GM18508 (cell line): ENCODE measurements around the gene C3orf18.

Experiments used
- ATAC-seq: cut with Tn5 transposase; IDR thresholded peaks from one replicate; pipeline ENCODE4 v1.9.1; 2021; ENCODE audit warnings: moderate number of reproducible peaks; ENCODE audit not compliant: insufficient read depth, unreplicated experiment

The C3orf18 gene

DNA sequence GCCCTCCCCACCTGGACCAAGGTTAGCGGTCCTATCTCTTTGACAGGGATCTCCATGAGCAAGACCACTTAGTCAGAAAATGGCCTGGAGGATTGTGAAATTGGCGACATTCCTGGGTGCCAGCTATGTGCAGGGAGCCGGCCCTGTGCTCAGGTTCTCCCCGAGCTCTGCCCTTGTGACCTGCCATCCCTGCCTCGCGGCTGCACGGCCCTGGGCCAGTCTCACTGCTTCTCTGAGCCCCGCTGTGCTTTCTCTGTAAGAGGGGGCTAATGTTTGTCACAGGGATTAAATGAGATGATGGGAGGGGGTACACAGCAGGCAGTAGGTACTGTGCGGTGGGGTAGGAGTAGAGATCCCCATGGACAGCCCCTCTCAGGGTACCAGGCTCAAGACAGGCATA lies 14.9 kb downstream of the C3orf18 start:
- ATAC-seq, result no peak

DNA sequence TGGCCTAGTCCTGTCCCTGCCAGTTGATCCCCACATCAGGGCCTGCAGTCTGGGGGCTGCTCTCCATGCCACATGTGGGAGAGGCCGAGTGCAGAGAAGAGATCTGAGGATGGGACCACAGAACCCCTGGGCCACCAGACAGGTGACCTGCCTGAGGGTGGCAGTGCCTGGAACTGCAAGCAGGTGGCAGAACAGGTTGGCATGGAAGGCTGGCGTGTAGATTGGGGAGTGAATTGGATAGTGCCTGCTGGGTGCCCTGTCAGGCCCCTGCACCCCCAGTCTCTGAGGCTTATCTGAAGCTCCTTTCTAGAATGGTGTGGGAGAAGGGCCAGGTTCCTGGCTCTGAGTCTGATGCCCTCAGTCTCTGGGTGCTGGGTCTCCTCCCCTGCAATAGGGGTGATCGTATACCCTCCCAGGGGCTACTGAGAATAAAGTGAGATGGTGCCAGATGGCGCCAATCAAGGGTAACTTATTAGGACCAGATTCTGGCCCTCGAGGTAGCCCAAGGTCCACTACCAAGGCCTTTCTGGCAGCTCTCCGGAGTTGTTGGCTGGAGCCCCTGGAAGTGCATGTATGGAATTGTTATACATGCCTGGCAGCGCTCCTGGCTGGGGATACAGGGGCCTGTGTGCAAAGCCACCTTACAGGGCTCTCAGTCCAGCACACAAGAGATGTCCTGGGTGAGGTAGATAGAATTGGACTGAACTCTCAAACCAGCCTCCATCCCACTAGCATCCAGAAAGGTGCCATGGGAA lies 15.7 kb downstream of the C3orf18 start:
- no peak for ATAC-seq

DNA sequence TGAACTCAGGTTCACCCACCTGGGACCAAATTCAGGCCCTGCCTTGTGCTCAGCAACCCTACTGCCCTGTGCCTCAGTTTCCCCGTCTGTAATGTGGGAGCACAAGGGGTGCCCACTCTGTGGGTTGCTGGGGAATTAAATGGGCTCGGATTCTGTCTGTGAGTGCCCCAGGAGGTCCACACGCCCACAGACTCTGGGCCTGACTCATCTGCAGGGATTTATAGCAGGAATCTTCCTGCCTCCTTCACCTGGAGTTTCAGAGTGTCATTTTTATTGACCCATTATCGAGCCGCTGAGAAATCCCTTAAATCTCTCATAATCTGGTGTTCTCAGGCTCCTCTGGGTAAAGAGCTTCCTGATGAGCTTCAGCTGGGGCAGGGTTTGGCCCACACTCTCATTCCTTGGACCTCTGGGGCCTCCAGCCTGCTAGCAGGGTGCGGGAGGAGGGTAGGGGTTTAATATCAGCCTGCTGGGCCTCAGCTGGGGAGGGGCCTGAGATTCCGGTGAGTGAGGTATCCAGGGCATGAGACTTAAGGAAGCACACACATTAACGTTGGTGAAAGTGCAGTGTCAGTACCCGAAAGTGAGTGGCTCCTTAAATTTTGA lies 16.4 kb downstream of the C3orf18 start:
- ATAC-seq, result no peak

DNA sequence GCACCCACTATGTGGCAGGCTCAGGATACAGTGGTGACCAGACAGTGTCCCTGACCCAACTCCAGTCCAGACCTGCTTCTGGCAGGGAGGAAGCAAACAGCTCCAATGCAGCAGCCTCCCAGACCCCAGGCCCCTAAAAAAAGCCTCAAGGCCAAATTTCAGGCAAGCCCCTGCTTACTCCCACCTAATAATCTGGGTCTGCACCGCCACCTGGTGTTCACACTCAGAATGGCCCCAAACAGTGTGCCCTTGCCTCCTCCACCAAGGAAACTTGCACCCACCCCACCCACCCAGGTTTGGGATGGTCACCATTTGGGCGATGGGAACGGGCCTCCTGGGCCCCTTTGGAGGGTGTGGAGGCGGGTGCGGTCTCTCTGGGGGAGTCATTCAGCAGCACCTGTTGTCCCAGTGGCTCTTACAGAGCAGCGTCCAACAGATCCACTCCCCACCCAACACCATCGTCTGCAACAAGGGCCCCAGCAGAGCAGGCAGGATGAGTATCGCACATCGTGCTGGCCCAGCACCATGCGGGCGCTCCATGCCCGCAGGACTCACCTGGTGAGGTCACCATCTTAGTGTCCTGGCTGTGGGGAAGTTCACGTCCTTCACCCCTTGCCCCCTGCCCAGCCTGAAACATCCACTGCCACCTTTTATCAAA lies 17.3 kb downstream of the C3orf18 start:
- no peak for ATAC-seq

DNA sequence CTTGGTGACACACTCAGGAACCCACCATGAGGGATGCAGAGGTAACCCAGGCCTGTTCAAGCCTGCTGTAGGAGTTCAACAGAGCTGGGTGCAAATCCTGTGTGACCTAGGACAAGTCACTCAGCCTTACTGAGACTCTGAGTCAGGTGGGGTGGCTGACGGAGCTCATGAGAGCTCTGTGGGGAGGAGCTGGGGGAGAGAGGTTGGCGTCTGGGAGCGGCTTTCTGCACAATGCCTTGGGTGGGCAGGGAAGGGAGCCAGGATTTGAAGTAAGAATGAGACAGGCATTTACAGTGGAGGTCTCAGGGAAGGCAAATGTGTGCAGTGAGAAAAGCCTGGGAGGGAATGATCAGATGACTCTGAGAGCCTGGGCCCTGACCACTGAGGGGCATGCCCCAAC lies 18.3 kb downstream of the C3orf18 start:
- no peak for ATAC-seq

DNA sequence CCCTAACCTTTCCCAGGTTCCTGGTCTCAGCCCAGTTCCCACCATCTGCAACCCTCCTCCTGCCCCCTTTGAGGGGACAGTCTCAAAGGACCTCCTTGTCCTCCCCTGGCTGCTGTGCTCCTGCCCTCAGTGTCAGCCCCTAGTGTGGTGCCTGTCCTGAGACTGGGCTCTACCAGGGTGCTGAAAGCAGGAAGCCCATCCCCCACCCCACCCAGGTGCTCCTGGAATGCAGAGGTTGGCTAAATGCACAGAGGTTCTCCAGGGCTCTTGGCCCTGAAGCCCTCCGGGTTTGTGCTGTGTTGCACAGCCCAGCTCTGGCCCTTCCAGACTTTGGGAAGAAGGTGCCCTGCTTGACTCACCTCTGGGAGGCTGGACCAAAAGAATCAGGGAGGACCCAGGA lies 21.8 kb downstream of the C3orf18 start:
- ATAC-seq, result no peak

DNA sequence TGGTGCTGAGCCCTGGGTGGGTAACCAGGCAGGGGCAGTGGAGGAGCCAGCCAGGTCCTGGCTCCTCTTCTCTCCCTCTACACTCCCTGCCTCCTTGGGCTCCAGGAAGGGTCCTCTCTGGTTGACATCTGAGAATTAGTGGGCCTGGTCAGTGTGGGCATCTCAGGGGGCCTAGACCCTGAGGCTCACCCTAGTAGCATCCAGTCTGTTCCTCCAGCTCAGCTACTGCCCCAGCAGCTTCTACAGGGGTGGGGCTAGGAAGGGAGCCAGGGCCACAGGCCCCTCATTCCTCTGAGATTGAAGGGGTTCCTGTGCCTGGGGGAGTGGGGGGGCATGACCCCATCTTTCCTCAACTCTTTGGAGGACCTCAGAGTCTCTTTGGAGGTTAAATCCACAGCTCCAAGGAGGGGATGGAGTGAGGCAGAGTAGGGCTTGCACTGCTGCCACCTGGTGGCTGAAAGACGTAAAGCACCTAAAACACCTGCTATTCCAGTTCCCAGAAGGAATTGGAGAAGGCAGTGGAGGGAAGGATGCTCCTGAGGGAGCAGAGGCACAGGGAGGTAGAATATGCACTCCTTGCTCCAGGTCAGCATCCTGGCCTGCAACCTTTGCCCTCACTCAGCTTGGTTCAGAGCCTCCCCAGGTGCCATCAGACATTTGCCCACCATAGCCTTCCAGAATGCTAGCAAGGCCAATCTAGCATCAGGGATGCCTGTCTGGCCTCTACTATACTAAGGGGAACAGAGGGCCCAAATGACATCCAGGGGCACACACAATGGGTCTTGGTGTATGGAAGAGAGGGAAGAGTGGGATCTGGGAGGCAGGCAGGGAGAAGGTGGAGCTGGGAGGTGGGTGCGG lies 25.1 kb downstream of the C3orf18 start:
- ATAC-seq, result no peak

DNA sequence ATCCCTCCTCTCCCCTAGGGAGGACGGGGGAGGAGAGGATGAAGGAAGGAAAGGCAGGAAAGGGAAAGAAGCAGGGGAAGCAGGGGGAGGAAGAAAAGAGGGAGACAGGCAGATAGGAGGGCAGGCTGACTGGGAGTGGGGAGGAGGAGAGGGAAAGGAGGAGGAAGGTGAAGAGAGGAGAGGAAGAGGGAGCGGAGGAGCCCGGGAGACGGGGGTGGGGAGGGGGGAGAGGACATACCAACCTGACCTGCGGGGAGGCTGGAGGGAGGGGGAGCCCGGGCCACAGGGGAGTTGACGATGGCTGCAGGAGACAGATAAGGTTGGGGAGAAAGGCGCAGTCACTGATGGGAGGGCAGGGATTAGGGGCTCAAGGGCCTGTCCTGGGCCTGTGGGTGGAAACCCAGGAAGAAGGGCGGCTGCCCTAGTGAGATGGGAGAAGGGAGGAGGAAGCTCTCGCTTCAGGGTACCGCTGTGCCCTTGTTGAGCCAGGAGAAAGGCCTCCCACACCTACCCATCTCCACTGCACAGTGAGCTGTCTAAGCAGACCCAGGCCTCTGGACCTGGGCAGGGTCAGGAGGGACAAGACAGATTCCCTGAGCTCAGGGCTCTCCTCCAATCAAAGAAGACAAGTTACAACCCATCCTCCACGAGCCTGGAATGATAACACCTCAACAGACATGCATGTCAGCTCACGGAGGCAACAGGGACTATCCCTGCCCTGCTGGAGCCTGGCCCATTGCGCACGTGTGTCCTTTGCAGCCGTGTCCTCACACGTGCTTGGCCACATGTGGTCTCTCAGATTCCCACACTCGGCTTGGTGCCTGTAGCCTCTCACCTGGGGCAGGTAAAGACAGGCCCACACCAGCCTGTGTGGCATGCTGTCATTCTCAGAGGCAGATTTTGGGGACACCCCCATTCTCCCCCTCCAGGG lies 27.9 kb downstream of the C3orf18 start:
- ATAC-seq, result no peak

DNA sequence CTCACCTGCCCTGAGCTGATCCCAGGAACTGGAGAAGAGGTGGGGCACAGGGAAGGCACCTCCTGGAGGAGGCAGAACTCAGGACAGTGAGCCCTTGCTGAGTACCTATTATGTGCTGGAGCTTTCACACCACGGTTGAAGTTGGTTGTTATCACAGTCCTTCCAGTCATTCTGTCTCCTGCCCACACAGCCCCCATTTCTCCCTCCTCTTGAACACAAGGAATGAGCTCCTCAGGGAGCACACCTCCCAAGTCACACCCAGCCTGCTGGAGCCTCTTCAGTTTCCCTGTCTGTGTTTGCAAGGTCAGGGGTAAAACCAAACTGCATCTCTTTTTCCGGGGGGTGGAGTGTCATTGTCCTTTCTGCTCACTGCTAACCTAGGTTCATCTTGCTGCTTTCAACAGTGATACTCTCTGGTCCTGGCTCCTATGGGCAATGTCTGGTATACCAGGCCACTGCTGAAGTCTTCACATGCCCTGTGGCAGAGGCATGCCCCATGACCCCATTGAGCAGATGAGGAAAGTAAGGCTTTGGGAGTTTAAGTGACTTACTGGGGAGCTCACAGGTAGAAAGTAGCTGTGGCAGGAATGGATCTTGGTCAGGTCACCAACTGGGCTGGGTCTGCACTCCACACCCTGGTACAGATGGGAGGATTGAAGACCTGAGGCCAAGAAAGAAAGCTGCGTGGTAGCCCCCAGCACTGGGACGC lies 30.0 kb downstream of the C3orf18 start:
- ATAC-seq, result no peak

DNA sequence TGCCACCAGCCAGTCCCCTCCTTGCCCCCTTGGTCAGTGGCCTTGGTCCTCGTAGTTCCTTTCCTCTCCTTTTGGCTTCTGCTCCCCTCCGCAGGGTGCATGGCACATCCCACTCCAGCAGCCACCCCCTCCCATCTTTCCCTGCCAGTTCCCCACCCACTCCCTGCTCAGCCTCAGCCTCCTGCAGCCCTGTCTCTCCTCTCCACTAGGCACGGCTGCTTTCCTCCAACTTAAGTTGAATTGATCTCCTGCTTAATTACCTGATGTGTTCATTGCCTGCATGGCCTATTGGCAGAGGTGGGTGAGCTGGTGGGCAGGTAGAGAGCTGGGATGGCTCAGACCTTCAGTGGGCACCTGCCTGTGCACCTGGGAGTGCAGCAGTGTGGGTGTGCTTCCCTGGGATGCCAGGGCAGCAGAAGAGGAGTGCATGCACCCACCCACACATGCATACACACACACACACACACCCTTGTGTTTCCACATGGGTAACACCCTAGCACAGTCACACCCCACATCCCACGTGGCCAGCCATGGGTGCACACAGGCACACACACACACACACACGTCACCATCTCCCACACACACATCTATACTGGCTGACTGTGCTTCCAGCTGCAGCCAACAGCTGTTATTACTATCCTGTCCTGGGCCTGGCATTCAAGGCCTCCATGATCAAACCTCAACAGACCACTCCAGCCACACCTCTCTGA lies 30.9 kb downstream of the C3orf18 start:
- ATAC-seq, result no peak

DNA sequence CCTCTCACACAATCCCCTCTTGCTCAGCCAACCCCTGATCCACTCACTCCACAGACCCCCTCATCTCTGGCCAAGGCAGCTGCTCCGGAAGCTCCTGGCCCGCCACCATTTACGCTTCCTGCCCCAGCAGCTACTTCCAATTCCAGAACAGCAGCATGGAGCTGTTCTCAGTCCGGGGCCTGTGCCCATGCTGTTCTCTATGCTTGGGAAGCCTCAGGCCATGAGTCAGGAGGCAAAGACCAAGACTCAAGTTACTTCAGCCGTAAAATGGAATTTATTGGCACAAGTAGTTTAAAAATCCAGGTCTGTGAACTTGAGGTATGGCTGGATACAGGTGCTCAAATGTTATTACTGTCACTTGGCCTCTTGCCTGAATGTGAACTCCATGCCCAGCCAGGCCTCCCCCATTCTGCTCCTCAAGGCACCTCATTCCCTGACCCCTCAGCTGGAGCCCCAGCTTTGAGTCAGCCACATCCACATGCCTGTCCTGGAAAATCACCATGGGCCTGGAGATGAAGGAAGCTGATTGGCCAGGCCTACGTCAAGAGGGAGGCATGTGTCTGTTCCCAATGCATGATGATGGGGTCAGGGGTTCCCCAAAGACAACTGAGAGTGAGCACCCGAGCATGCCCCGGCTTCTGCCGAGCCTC lies 32.7 kb downstream of the C3orf18 start:
- no peak for ATAC-seq

DNA sequence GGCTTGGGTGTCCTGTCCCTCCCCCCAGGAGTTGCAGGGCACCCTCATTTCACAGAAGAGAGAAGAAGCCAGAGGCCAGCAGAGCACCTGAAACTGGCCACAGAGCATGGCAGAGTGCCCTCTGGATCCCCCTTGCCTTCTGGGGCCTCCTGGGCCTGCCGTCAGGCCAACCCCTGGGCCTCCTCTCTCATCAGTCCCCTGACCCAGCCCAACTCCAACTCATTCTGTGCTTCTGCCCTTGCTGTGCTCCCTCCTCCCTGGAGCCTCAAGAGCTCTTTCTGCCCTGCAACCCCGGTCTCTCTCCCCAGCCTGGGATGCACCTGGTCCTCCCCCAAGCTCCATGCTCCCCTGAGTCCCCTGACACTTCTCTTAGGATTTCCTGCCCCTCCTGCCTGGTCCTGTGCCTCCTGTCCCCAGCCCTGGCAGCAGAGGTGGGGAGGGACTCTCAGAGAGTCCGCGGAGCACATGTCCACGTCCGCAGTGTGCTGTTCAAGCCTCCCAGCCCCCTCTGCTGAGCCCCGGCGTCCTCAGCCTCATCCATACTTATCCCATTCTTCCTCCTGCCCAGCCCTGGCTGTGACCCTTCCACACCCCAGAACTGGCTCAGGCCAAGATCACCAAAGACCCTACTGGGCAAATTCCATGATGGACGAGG lies 33.6 kb downstream of the C3orf18 start:
- ATAC-seq, result no peak

DNA sequence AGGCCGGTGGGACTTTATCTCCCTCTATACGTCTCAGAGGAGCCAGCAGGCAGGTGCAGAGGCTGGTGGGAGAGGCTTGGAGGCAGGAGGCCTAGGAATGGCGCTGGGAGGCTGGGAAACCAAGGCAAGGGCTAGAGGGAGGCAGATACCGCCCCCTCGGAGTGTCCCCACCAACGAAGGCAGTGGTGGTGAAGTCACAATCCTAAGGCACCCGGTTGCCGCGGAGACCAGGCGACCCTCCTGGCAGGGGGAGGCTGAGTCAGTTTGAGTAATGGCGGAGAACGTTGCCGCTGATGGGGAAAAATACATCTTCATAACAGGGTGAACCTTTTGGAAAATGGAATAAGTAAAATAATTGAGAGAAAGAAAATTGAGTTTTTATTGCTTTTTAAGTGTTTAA lies 34.2 kb downstream of the C3orf18 start:
- ATAC-seq, result no peak

DNA sequence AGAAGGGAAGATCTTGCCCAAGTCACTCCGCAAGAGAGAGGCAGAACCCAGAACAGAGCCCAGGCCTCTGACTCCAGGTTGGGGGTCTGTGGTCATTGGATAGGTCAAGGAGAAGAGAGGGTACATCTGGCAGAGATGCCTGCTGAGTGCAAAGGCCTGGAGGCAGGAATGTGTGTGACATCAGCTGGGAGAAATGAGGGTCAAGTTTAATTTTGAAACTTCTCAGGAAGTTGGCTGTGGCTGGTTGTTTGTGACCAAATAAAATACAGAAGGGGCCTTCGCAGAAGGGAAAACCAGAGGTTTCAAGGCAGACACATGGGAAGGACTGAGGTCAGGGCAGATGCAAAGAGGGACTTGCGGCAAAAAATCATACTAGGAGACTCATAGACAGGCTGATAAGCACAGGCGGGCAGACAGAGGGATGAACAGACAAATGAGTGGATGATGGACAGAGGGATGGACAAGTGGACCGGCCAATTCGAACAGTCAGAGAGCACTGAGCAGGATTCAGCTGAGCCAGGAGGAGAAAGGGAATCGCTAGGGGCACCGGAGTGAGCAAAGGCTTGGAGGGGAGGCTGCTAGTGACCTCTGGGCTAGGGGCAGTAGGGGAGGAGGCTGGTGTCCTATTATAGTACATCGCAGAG lies 35.4 kb downstream of the C3orf18 start:
- ATAC-seq, result no peak

DNA sequence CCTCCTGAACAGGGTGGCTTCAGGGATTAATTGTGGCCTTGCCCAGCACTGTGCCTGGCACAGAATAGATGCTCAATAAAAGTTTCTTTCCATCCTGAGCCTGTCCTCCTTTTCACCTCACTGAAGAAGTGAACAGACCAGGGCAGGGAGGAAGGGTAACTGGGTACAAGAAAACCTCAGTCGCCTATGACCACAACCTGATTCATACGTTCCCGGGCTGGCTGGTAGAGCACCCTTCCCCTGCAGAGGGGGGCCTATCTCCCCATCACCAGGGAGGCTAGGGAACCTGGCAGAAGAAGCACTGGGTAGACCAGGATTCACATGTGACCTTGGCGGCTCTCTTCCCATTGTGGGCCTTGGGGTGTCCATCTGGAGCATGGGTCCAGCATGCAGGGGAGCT lies 36.3 kb downstream of the C3orf18 start:
- no peak for ATAC-seq

DNA sequence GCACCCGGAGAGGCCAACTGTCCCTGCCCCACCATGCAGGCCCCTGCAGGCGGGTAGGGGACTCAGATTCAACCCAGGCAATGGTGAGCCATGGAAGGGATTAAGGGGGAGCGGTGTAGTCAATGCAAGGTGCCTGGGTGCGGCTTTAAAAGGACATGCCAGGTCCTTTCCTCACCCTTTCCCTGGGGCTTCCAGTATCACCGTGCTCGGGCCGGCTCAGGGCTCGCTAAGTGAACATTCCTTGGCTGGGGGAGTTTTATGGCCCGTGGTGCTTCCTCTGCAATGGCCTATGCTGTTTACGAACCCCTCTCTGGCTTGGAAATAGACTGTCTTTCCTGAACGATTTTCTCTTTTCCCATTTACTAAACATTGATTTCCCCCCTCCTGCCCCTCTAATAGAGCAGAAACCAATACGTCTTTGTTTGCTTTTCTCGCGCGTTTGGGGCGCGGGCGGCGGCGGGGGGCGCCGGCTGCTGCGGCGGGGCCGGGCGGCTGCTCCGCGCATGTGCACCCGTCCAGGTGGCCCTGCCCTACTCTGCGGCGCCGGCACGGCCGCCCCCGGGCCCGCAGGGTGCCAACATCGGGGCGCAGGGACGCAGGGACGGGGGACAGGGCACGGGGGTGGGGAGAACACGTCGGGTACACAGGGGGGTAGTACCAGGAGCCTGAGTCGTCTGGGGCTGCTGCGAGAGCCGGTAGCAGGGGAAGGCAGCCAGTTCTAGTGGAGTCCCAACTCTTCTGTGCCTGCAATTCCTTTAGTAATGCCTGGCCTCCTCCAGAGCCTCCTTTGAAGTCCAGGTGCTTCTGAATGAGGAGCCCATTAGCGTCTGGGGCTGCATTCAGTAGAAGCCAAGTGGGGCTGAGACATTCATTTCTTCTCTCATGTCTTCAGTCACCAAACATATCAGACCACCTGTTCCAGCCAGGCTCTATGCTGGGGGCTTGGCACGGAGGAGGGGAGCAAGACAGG lies 37.3 kb downstream of the C3orf18 start:
- ATAC-seq, result no peak
